Heart left ventricle (tissue), 16 donors: ENCODE data around the gene ANKDD1A. TPM values are rescaled to one million over a fixed set of nuclear protein-coding genes. Genes with fewer than 3 reads are reported as not detected.

Experiments used
- ATAC-seq, 4 donors: fragments of 200-7000 bp; cut with Tn5 transposase; one replicate each; pipeline ENCODE4 v1.9.1; 2020 to 2022; ENCODE audit warnings: moderate library complexity in 4 of 4, mild to moderate bottlenecking in 3 of 4, moderate number of reproducible peaks in 1 of 4
- DNase-seq, 5 donors: peaks; one replicate each; pipeline ENCODE4 v3.0.0-alpha.2; 2020
- H3K27ac ChIP-seq, 12 donors: fragments of 200-600 bp; sonication (generic) in 4 of 12; one replicate each; pipeline versions ENCODE4 v1.5.0 to v1.8.0; 2016 to 2022; ENCODE audit warnings: mild to moderate bottlenecking in 2 of 12
- H3K27me3 ChIP-seq, 9 donors: fragments of 200-600 bp; sonication (generic) in 2 of 9; one replicate each; pipeline versions ENCODE4 v1.5.1 to v1.8.0; 2016 to 2022; ENCODE audit warnings: mild to moderate bottlenecking in 3 of 9
- H3K36me3 ChIP-seq, 9 donors: fragments of 200-600 bp; sonication (generic) in 2 of 9; one replicate each; pipeline versions ENCODE4 v1.5.0 to v1.8.0; 2018 to 2022; ENCODE audit warnings: mild to moderate bottlenecking in 2 of 9
- H3K4me1 ChIP-seq, 12 donors: fragments of 200-600 bp; sonication (generic) in 4 of 12; one replicate each; pipeline versions ENCODE4 v1.5.0 to v1.8.0; 2016 to 2022; ENCODE audit warnings: mild to moderate bottlenecking in 3 of 12
- H3K4me3 ChIP-seq, 12 donors: fragments of 200-600 bp; sonication (generic) in 4 of 12; one replicate each; pipeline versions ENCODE4 v1.5.0 to v1.8.0; 2017 to 2022; ENCODE audit warnings: mild to moderate bottlenecking in 9 of 12, moderate library complexity in 4 of 12
- H3K9me3 ChIP-seq, 12 donors: fragments of 200-600 bp; sonication (generic) in 4 of 12; one replicate each; pipeline versions ENCODE4 v1.5.0 to v1.8.0; 2016 to 2022; ENCODE audit warnings: mild to moderate bottlenecking in 1 of 12
- CTCF ChIP-seq, 12 donors: fragments of 200-600 bp; sonication (generic) in 4 of 12; IDR thresholded peaks; one replicate each; pipeline versions ENCODE4 v1.5.0 to v1.8.0; 2018 to 2022; ENCODE audit warnings: antibody characterized with exemption in 12 of 12, mild to moderate bottlenecking in 5 of 12
- POLR2A ChIP-seq, 2 donors: fragments of 450-650 bp; IDR thresholded peaks; one replicate each; pipeline ENCODE4 v1.6.1; 2017; ENCODE audit warnings: antibody characterized with exemption in 2 of 2, mild to moderate bottlenecking in 2 of 2, moderate library complexity in 2 of 2
- WGBS, 4 donors: extraction: QIAGEN DNeasy Blood & Tissue Kit in 2 of 4; methylation state at CpG; one replicate each; pipeline versions ENCODE4 v1.1.5 to v1.1.7; 2013 to 2018; 5-methylcytosine and 5-hydroxymethylcytosine counted together
- intact Hi-C, 10 donors: fragments of 100-400 bp; cut with DNase I; formaldehyde crosslinking; loops; one replicate each; pipeline versions ENCODE4 v1.11.1 to v1.14.2; 2022
- polyA plus RNA-seq, 2 donors: library from polyadenylated mRNA; stranded (reverse); fragments of 200-250 nt; gene quantifications; one replicate each; pipeline ENCODE4 v1.2.3, GENCODE V29; 2013
- total RNA-seq, 9 donors: library from RNA; depleted of rRNA in 2 of 9; stranded (reverse); fragments of >200 nt in 2 of 9; fragmentation: NEBNext Ultra II Directional in 3 of 9; extraction: Animal tissue kit (Norgen Biotek cat#: 25700) in 3 of 9; gene quantifications; one replicate each; pipeline versions ENCODE4 v1.1.0 to v1.2.4, GENCODE V29; 2016 to 2023
- donor health status: ischemic (EF 13 %, LVEDD 7.1; RV severe dilation, severe dysfunction).
- donor health status: healthy with polysubstance abuse.
- donor health status: DM: no; HTN: yes; CAD: no.
- donor health status: DM: no; HTN: no; CAD: no.
- donor health status: ischemic (EF 25% LVEDD 6.9; RV normal size, moderate dysfunction).
- donor health status: ischemic (EF 25% LVEDD 5.7; RV mildly dilated, moderate dysfunction).
- donor health status: healthy.
- donor health status: DM: yes; HTN: yes; CAD: no.
- donor health status: ischemic (EF 35%, LVEDD 5.7; RV mildly dilated, moderate dysfunction).
- donor health status: nonischemic (EF 11% LVEDD 7.7; RV severe dilation, severe dysfunction).
- donor health status: DM: yes; HTN: yes; CAD: no.
- donor health status: PGD.
- donor health status: ischemic (EF 29% LVEDD 5.4; RV normal size, mild dysfunction).
- donor health status: nonischemic (EF 23%, LVEDD 6.1; RV moderate dilation, normal function).

Gene ANKDD1A
- total and polyA plus RNA-seq, 11 donors: 0.42 to 3.4 (median 1.1) TPM

GRCh38 chr15:64895285-64896065 lies 16.2 kb upstream of the ANKDD1A start:
- peaks cover 20 to 88% (median 51%) of the 10 kb centered on the region in 12 donors for H3K4me1 ChIP-seq
- ATAC-seq: peak; percentile 2 to 6 (median 5)
- DNase-seq: peak in 3 of 5 donors; percentile 41 to 51 (median 50)
- WGBS, 4 donors: 40 to 48% (median 47%) methylated on average over 6 of the region's 6 CpGs
- H3K27me3 ChIP-seq: no peaks in the 10 kb centered on the region
- peak overlapping the region; percentile 0 to 99 (median 88) for H3K27ac ChIP-seq
- no peaks in the 10 kb centered on the region for H3K36me3 ChIP-seq
- peak overlapping the region in 9 of 12 donors; percentile 13 to 52 (median 27) for H3K4me3 ChIP-seq
- intact Hi-C loops: loop anchor here in 7 of 10 donors (2.0 to 5.0 kb wide), 3 partner anchors 53 to 163 kb away; partner anchors contain the start of gene PLEKHO2 (in 7 of the 7)
- H3K9me3 ChIP-seq: peaks cover 0 to 5% (median 0%) of the 10 kb centered on the region in 12 donors
- peak in 3 of 12 donors; percentile 10 to 28 (median 15) for TF ChIP-seq CTCF (IDR thresholded peaks at IDR 0.05)
- no peak for TF ChIP-seq POLR2A (IDR thresholded peaks at IDR 0.05)

GRCh38 chr15:64896371-64897069 lies 15.2 kb upstream of the ANKDD1A start:
- Histone ChIP-seq H3K4me1 (peaks cover 20 to 80% (median 51%) of the 10 kb centered on the region in 12 donors), H3K27ac (peak overlapping the region; percentile 37 to 99 (median 87)), H3K27me3 (no peaks in the 10 kb centered on the region), H3K4me3 (no peak overlapping the region), H3K9me3 (peaks cover 0 to 15% (median 9%) of the 10 kb centered on the region in 12 donors), H3K36me3 (no peaks in the 10 kb centered on the region)
- no peak for TF ChIP-seq CTCF (IDR thresholded peaks at IDR 0.05)
- no peak for TF ChIP-seq POLR2A (IDR thresholded peaks at IDR 0.05)
- ATAC-seq: no peak
- DNase-seq: no peak
- WGBS, 4 donors: 88 to 95% (median 90%) methylated on average over 6 of the region's 6 CpGs
- intact Hi-C loops: loop anchor here in 5 of 10 donors (5.0 kb wide), 2 partner anchors 54 to 164 kb away; partner anchors contain the start of gene PLEKHO2 (in 5 of the 5)

- Histone ChIP-seq H3K4me1 (peaks cover 20 to 76% (median 51%) of the 10 kb centered on the region in 12 donors), H3K27me3 (no peaks in the 10 kb centered on the region), H3K27ac (peak overlapping the region; percentile 37 to 99 (median 87)), H3K36me3 (no peaks in the 10 kb centered on the region), H3K4me3 (no peak overlapping the region), H3K9me3 (peaks cover 0 to 20% (median 11%) of the 10 kb centered on the region in 12 donors)
- ATAC-seq (peak; percentile 51 to 77 (median 68)), DNase-seq (peak; percentile 74 to 92 (median 86))
- TF ChIP-seq POLR2A (IDR thresholded peaks at IDR 0.05) (no peak), CTCF (IDR thresholded peaks at IDR 0.05) (no peak)
- WGBS, 4 donors: 6 to 15% (median 11%) methylated on average over 6 of the region's 6 CpGs
- intact Hi-C loops: loop anchor here in 5 of 10 donors (5.0 kb wide), 2 partner anchors 55 to 165 kb away; partner anchors contain the start of gene PLEKHO2 (in 5 of the 5)
These were observed 14.2 kb upstream of the ANKDD1A start for GRCh38 chr15:64897345-64897985.
